Breast epithelium (tissue), 4 donors: Measurements from ENCODE around the gene DHX57. TPM values are rescaled to one million over a fixed set of nuclear protein-coding genes. Genes with fewer than 3 reads are reported as not detected.
"Not testable (repeated sequence)": the region's sequence is repeated elsewhere in the genome, so short reads cannot be mapped to it uniquely, and the experiment has no call there.

Experiments used
- DNase-seq, 2 donors: peaks; one replicate each; pipeline ENCODE4 v3.0.0-alpha.2; 2019; ENCODE audit warnings: low spot score in 2 of 2
- H3K27ac ChIP-seq, 2 donors: fragments of 200-600 bp; sonication (generic) in 1 of 2; one replicate each; pipeline ENCODE4 v1.5.1; 2016 to 2019; ENCODE audit warnings: mild to moderate bottlenecking in 1 of 2
- H3K27me3 ChIP-seq, 2 donors: fragments of 200-600 bp; sonication (generic) in 1 of 2; one replicate each; pipeline versions ENCODE4 v1.5.1 to v1.6.0; 2017 to 2019; ENCODE audit warnings: control low read depth in 1 of 2, mild to moderate bottlenecking in 1 of 2
- H3K36me3 ChIP-seq: fragments of 200-600 bp; one replicate; pipeline ENCODE4 v1.5.1; 2019
- H3K4me1 ChIP-seq, 2 donors: fragments of 200-600 bp; sonication (generic); one replicate each; pipeline ENCODE4 v1.5.1; 2016 to 2019; ENCODE audit warnings: control low read depth in 1 of 2
- H3K4me3 ChIP-seq, 3 donors: fragments of 200-600 bp; sonication (generic); 1 replicate in 2 of 3; 2 replicates in 1 of 3; pipeline ENCODE4 v1.5.1; 2016 to 2019; ENCODE audit warnings: mild to moderate bottlenecking in 3 of 3, moderate library complexity in 2 of 3
- H3K9me3 ChIP-seq, 2 donors: fragments of 200-600 bp; sonication (generic) in 1 of 2; one replicate each; pipeline ENCODE4 v1.5.1; 2016 to 2019; ENCODE audit warnings: control low read depth in 1 of 2
- CTCF ChIP-seq, 3 donors: fragments of 450-650 bp; IDR thresholded peaks; one replicate each; pipeline ENCODE4 v1.5.1; 2016 to 2017; ENCODE audit warnings: antibody characterized with exemption in 3 of 3, mild to moderate bottlenecking in 3 of 3, moderate library complexity in 3 of 3
- POLR2A ChIP-seq: fragments of 450-650 bp; IDR thresholded peaks from one replicate; pipeline ENCODE4 v1.6.1; 2016; ENCODE audit warnings: antibody characterized with exemption, mild to moderate bottlenecking, moderate library complexity
- POLR2AphosphoS5 ChIP-seq, 3 donors: sonication (generic); formaldehyde crosslinking; IDR thresholded peaks; one replicate each; pipeline ENCODE4 v1.6.1; 2017; ENCODE audit warnings: antibody characterized with exemption in 3 of 3
- intact Hi-C: fragments of 100-400 bp; cut with DNase I; formaldehyde crosslinking; loops from one replicate; pipeline ENCODE4 v1.15.1; 2023; ENCODE audit warnings: low total_unique reads
- total RNA-seq, 3 donors: library from RNA; depleted of rRNA; stranded (reverse); fragments of >200 nt; gene quantifications; one replicate each; pipeline ENCODE4 v1.1.0, GENCODE V29; 2016

DHX57 gene
- total RNA-seq, 3 donors from 2014 or later = 8.8 to 17.4 (median 14.5) TPM

- no peak for DNase-seq
- no peaks in the 10 kb centered on the region for H3K36me3 ChIP-seq
- TF ChIP-seq CTCF (IDR thresholded peaks at IDR 0.05) = no peak
- TF ChIP-seq POLR2AphosphoS5 (IDR thresholded peaks at IDR 0.05) = no peak
- no peak for TF ChIP-seq POLR2A
These were observed 83.0 kb downstream of the DHX57 start for GRCh38 chr2:38792751-38793150.

GRCh38 chr2:38792321-38792720, 83.4 kb downstream of the DHX57 start:
- intact Hi-C loops, H3K4me1 ChIP-seq, H3K9me3 ChIP-seq, DNase-seq, H3K4me3 ChIP-seq, H3K27me3 ChIP-seq, H3K36me3 ChIP-seq, H3K27ac ChIP-seq: not testable (repeated sequence)

More at GRCh38 chr2:38792751-38793150, 83.0 kb downstream of the DHX57 start:
- Histone ChIP-seq H3K27me3 (no peaks in the 10 kb centered on the region), H3K9me3 (no peaks in the 10 kb centered on the region), H3K27ac (no peak overlapping the region), H3K4me1 (no peaks in the 10 kb centered on the region), H3K4me3 (no peak overlapping the region)
- intact Hi-C loops = no loop called here

GRCh38 chr2:38791744-38792143, 84.0 kb downstream of the DHX57 start:
- no peak overlapping the region for H3K4me3 ChIP-seq
- no peaks in the 10 kb centered on the region for H3K9me3 ChIP-seq
- no peak for DNase-seq
- no peak overlapping the region for H3K27ac ChIP-seq
- H3K36me3 ChIP-seq = no peaks in the 10 kb centered on the region
- no peaks in the 10 kb centered on the region for H3K4me1 ChIP-seq
- TF ChIP-seq POLR2AphosphoS5 (IDR thresholded peaks at IDR 0.05) (no peak), POLR2A (no peak), CTCF (IDR thresholded peaks at IDR 0.05) (no peak)
- H3K27me3 ChIP-seq = no peaks in the 10 kb centered on the region
- intact Hi-C loops = no loop called here

GRCh38 chr2:38789691-38790090, 86.0 kb downstream of the DHX57 start:
- DNase-seq = no peak
- Histone ChIP-seq H3K9me3 (no peaks in the 10 kb centered on the region), H3K27me3 (no peaks in the 10 kb centered on the region), H3K36me3 (no peaks in the 10 kb centered on the region), H3K4me1 (no peaks in the 10 kb centered on the region), H3K4me3 (no peak overlapping the region), H3K27ac (no peak overlapping the region)
- TF ChIP-seq POLR2A (no peak), CTCF (IDR thresholded peaks at IDR 0.05) (no peak), POLR2AphosphoS5 (IDR thresholded peaks at IDR 0.05) (no peak)
- intact Hi-C loops = no loop called here

GRCh38 chr2:38788306-38788705, 87.4 kb downstream of the DHX57 start:
- intact Hi-C loops = no loop called here
- H3K4me3 ChIP-seq = no peak overlapping the region
- H3K27ac ChIP-seq = no peak overlapping the region
- H3K9me3 ChIP-seq = no peaks in the 10 kb centered on the region
- TF ChIP-seq POLR2AphosphoS5 (IDR thresholded peaks at IDR 0.05) (no peak), POLR2A (no peak), CTCF (IDR thresholded peaks at IDR 0.05) (no peak)
- H3K27me3 ChIP-seq = no peaks in the 10 kb centered on the region
- no peaks in the 10 kb centered on the region for H3K36me3 ChIP-seq
- H3K4me1 ChIP-seq = no peaks in the 10 kb centered on the region
- no peak for DNase-seq

- Histone ChIP-seq H3K4me3 (no peak overlapping the region), H3K36me3 (no peaks in the 10 kb centered on the region), H3K27me3 (no peaks in the 10 kb centered on the region), H3K27ac (no peak overlapping the region), H3K4me1 (no peaks in the 10 kb centered on the region), H3K9me3 (no peaks in the 10 kb centered on the region)
- intact Hi-C loops = no loop called here
- no peak for DNase-seq
- TF ChIP-seq CTCF (IDR thresholded peaks at IDR 0.05) (no peak), POLR2AphosphoS5 (IDR thresholded peaks at IDR 0.05) (no peak), POLR2A (no peak)
These were observed 92.1 kb downstream of the DHX57 start for GRCh38 chr2:38783586-38783985.
